GM18951 (cell line): ENCODE measurements around the gene PRR14.
"Not testable (repeated sequence)": the region's sequence is repeated elsewhere in the genome, so short reads cannot be mapped to it uniquely, and the experiment has no call there.

Experiments used
- POLR2A ChIP-seq: IDR thresholded peaks from 4 replicates; pipeline ENCODE4 v1.6.1; 2011; ENCODE audit warnings: mild to moderate bottlenecking; ENCODE audit not compliant: insufficient read length, insufficient read depth; ENCODE audit errors: extremely low read depth
- in situ Hi-C: fragments of 300-500 bp; cut with MboI; formaldehyde crosslinking; loops from one replicate; pipeline ENCODE4 v1.12.0; 2022; ENCODE audit warnings: low sequenced_read_pairs, mixed read lengths, inconsistent platforms; ENCODE audit not compliant: unreplicated experiment

Gene PRR14

DNA sequence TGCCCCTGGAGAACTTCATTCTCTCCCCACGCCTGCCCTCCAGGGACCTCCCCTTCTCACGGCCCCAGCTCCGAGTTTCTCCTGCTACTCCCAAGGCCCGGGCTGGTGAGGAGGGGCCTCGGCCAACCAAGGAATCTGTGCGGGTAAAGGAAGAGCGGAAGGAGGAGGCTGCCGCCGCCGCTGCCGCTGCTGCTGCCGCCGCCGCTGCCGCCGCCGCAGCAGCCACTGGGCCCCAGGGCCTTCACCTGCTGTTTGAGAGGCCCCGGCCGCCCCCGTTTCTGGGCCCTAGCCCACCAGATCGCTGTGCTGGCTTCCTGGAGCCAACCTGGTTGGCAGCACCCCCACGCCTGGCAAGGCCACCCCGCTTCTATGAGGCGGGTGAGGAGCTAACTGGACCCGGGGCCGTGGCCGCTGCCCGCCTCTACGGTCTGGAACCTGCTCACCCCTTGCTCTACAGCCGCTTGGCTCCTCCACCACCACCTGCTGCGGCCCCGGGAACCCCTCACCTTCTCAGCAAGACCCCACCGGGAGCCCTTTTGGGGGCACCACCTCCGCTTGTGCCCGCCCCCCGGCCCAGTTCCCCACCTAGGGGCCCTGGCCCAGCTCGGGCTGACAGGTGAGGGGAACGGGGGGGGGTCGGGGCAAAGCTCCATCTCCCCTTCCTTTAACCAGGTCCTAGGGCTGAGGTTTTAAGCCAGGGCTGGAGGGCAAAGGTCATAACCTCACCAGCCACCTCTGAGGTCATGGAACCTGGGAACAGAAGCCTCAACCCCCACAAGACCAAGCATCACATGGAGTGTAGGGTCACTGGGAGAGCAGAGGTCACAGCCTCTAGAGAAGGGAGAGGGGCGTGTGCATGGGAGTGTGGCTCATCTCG lies 18.5 kb downstream of the PRR14 start:
- no peak for TF ChIP-seq POLR2A
- in situ Hi-C loops = no loop called here

DNA sequence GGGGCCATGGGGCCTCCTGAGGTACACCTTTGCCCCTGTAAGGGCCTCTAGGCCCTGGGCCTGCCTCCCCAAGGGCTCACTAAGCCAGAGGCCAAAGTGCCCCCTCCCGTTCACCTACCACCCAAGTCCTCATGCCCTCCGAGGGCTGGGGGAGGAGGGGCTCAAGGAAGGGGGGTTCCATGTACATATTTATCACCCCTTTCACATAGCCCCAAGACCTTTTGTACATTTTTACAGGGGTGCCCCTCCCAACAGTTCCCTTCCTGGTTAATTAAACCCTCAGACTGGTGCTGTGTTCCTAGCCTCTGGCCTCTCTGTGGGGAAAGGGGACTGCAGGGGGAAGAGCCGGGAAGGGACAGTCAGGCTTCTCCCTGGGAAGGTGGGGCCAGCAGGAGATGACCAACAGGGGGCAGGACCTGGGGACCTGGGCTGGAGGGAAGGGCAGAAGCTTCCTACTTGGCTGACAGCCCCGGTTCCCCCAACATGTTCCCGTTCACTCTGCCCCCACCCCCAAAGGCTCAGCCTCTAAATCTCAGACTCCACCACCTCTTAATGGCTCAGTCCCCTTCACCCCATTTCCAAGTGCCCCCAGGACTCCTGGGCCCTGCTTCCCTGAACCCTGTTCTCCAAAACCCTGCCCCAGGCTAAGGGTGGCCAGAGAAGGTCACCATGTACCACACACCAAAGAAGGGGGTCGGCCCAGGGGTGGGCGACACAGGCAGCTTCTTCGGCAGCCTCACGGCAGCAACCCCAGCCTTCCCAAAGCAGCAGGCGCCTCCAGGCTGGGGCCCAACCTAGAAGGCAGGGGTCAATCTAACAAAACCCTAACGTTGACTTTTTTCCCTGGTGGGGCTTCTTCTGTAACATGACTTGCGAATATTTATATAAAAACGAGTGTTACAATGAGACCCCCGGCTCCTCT lies 19.4 kb downstream of the PRR14 start:
- TF ChIP-seq POLR2A = no peak
- in situ Hi-C loops = no loop called here

DNA sequence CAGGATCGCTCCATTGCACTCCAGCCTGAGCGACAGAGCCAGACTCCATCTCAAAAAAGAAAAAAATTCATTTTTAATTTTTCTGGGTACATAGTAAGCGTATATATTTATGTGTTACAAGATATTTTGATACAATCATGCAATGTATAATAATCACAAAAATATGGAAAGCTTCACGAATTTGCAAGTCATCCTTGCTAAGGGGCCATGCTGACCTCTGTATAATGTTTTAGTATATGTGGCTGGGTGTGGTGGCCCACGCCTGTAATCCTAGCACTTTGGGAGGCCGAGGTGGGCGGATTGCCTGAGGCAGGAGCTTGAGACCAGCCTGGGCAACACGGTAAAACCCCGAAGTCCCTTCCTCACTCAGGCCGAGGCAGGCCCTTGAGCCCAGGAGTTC lies 24.4 kb downstream of the PRR14 start:
- TF ChIP-seq POLR2A = no peak
- in situ Hi-C loops = no loop called here

GRCh38 chr16:30677931-30678585 lies 27.3 kb downstream of the PRR14 start:
- in situ Hi-C loops = no loop called here
- no peak for TF ChIP-seq POLR2A

- in situ Hi-C loops = no loop called here
- no peak for TF ChIP-seq POLR2A
Measured at GRCh38 chr16:30678586-30678970, 27.8 kb downstream of the PRR14 start.

DNA sequence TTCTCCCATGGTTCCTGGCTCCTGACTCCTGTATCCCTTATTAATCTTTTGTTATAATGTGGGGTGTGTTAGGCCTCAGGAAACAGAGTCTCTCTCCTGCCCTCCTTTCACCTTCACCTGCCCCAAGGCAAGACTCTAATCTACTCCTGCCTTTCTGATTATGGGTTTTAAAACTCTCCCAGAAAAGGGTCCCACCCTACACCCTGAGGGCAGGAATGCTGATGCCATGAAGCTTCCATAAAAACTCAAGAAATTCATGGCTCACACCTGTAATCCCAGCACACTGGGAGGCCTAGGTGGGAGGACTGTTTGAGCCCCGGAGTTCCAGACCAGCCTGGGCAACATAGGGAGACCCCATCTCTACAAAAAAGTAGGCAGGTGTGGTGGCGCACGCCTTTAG lies 29.6 kb downstream of the PRR14 start:
- no peak for TF ChIP-seq POLR2A
- in situ Hi-C loops = no loop called here

GRCh38 chr16:30688701-30689100 lies 37.9 kb downstream of the PRR14 start:
- TF ChIP-seq POLR2A = no peak
- in situ Hi-C loops = no loop called here

DNA sequence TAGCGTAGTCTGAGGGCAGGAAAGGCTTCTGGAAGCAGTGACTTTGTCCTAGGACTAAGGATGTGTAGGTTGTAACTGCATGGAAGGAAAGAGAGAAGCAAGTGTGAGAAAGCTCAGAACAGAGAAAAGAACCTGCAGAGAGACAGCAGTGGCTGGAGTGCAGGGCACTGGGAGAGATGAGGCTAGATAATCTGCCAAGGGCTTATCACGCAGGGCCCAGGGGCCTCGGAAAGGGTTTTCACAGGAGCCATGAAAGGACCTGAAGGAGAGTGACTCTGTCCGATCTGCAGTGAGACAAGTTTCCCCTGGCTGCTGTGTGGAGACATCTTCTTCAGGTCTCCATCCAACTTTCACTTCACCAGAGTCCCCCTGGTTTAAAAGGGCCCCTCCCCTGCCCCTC lies 41.1 kb downstream of the PRR14 start:
- in situ Hi-C loops = no loop called here
- no peak for TF ChIP-seq POLR2A

DNA sequence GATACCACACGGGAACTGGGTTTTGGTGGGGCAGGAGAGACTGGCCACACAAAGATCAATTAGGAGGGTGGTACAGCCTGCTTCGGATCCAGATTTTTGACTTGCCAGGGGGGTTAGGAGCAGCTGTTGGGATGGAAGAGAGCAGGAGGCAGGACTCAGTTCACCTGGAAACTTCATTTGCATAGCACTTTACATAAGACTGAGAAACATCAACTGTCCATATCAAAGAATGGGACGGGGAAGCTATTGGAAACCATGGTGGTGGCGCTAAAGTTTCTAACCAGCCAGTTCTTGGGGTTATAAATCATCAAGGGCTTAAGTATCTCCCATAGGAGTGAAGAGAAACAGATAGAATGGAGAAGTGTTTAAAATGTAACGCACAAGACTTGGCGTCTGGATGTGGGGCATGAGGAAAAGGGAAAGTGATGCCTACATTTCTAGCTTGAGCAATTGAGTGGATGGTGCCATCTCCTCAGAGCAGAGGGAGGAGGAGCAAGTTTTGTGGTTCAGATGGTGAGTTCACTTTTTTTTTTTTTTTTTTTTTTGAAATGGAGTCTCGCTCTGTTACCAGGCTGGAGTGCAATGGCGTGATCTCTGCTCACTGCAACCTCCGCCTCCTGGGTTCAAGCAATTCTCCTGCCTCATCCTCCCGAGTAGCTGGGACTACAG lies 41.8 kb downstream of the PRR14 start:
- no peak for TF ChIP-seq POLR2A
- in situ Hi-C loops = no loop called here

DNA sequence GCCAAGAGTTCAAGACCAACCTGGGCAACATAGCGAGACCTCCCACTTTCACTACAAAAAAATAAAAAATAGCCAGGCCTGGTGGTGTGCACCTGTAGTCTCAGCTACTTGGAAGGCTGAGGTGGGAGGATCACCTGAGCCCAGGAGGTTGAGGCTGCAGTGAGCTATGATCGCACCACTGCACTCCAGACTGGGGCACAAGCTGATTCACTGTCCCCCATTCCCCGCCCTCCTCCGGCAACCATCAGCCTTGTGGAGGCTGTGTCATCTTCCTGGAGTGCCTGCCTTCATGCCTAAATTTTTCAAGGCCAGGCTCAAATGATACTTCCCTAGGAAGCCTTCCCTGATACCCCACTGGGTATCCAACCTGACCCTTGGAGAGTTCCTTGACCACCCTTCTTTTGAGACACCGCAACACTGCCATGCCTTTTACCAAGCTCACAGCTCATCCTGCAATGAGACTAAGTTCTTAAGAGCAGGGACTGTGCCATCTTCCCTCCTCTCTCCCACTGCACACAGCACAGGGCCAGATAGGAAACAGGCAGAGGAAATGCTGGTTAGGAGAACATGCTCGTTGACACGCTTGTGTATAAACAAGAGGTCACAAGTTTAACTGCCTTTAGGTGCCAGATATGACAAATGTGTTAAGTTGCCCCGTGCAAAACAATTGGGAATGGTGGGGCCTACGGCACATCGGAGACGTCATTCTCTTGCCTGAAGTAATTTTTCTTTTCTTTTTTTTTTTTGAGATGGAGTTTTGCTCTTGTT lies 44.4 kb downstream of the PRR14 start:
- TF ChIP-seq POLR2A = no peak
- in situ Hi-C loops = no loop called here

GRCh38 chr16:30696646-30697045 lies 45.9 kb downstream of the PRR14 start:
- in situ Hi-C loops = not testable (repeated sequence)
